ENCODE measurements around the gene GALNT9. TPM values are rescaled to one million over a fixed set of nuclear protein-coding genes. Genes with fewer than 3 reads are reported as not detected.

Gene GALNT9
- total RNA-seq, 1 donor from 2014 or later: under 0.01 TPM

- DNase-seq (ENCODE audit: low read depth in 2 of 2): no peak
Measured at GRCh38 chr12:132161796-132162507, 167.4 kb downstream of the GALNT9 start.

GRCh38 chr12:132161036-132161781 lies 168.2 kb downstream of the GALNT9 start:
- peak in 1 of 2 donors; percentile 66 for DNase-seq (ENCODE audit: low read depth in 2 of 2)

- DNase-seq (ENCODE audit: low read depth in 2 of 2): peak in 1 of 2 donors; percentile 11
Measured at GRCh38 chr12:132160601-132161035, 168.8 kb downstream of the GALNT9 start.

- peak in 1 of 2 donors; percentile 91 for DNase-seq (ENCODE audit: low read depth in 2 of 2)
Measured at GRCh38 chr12:132160016-132160415, 169.4 kb downstream of the GALNT9 start.

- no peak for DNase-seq (ENCODE audit: low read depth in 2 of 2)
Measured at GRCh38 chr12:132159555-132160003, 169.8 kb downstream of the GALNT9 start.

GRCh38 chr12:132158677-132159554 lies 170.5 kb downstream of the GALNT9 start:
- no peak for DNase-seq (ENCODE audit: low read depth in 2 of 2)

- no peak for DNase-seq (ENCODE audit: low read depth in 2 of 2)
Measured at GRCh38 chr12:132157733-132158409, 171.5 kb downstream of the GALNT9 start.

- DNase-seq (ENCODE audit: low read depth in 2 of 2): no peak
Measured at GRCh38 chr12:132156573-132157325, 172.6 kb downstream of the GALNT9 start.

- DNase-seq (ENCODE audit: low read depth in 2 of 2): no peak
Measured at GRCh38 chr12:132155771-132156572, 173.4 kb downstream of the GALNT9 start.

GRCh38 chr12:132154941-132155770 lies 174.2 kb downstream of the GALNT9 start:
- peak; percentile 44 to 73 for DNase-seq (ENCODE audit: low read depth in 2 of 2)

- peak in 1 of 2 donors; percentile 39 for DNase-seq (ENCODE audit: low read depth in 2 of 2)
Measured at GRCh38 chr12:132154341-132154761, 175.0 kb downstream of the GALNT9 start.

GRCh38 chr12:132153501-132154340 lies 175.7 kb downstream of the GALNT9 start:
- DNase-seq (ENCODE audit: low read depth in 2 of 2): peak; percentile 76 to 85

GRCh38 chr12:132152953-132153352 lies 176.4 kb downstream of the GALNT9 start:
- no peak for DNase-seq (ENCODE audit: low read depth in 2 of 2)

- no peak for DNase-seq (ENCODE audit: low read depth in 2 of 2)
Measured at GRCh38 chr12:132152411-132152821, 177.0 kb downstream of the GALNT9 start.

- DNase-seq (ENCODE audit: low read depth in 2 of 2): no peak
Measured at GRCh38 chr12:132151766-132152410, 177.5 kb downstream of the GALNT9 start.

GRCh38 chr12:132151145-132151765 lies 178.1 kb downstream of the GALNT9 start:
- no peak for DNase-seq (ENCODE audit: low read depth in 2 of 2)

GRCh38 chr12:132150780-132151144 lies 178.6 kb downstream of the GALNT9 start:
- DNase-seq (ENCODE audit: low read depth in 2 of 2): no peak

Data from lung microvascular endothelial cell (primary cell).